Fibroblast of peridontal ligament (primary cell): Measurements from ENCODE around the gene PRKCG.
"Not testable (repeated sequence)": the region's sequence is repeated elsewhere in the genome, so short reads cannot be mapped to it uniquely, and the experiment has no call there.

ENCODE experiments used
- DNase-seq: peaks from one replicate; pipeline ENCODE4 v3.0.0-alpha.2; 2010; ENCODE audit errors: extremely low read depth

PRKCG gene

GRCh38 chr19:53881482-53882390 lies at the start of gene PRKCG:
TSS of gene PRKCG (plus strand) at chr19:53882197. CDS start at chr19:53882495, 298 bp downstream.
- no peak for DNase-seq

- DNase-seq = not testable (repeated sequence)
Measured at GRCh38 chr19:53832861-53833260, 49.1 kb upstream of the PRKCG start.

GRCh38 chr19:53838446-53838845 lies 43.6 kb upstream of the PRKCG start:
- DNase-seq = not testable (repeated sequence)

GRCh38 chr19:53840241-53840640 lies 41.8 kb upstream of the PRKCG start:
- DNase-seq = not testable (repeated sequence)

DNA sequence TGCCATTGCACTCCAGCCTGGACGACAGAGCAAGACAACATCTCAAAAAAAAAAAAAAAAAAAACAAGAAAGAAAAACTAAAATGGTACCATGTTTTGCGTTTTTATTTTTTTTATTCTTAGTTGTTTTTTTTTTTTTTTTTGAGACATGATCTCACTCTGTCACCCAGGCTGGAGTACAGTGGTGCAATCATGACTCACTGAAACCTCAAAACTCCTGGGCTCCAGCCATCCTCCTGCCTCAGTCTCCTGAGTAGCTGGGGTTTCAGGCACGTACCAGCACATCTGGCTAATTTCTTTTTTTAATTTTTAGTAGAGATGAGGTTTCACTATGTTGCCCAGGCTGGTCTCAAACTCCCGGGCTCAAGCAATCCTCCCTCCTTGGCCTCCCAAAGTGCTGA lies 41.1 kb upstream of the PRKCG start:
- DNase-seq = peak; percentile 92

- no peak for DNase-seq
Measured at GRCh38 chr19:53844849-53845246, 37.1 kb upstream of the PRKCG start.

GRCh38 chr19:53847555-53847954 lies 34.4 kb upstream of the PRKCG start:
- no peak for DNase-seq

- DNase-seq = peak; percentile 82
Measured at GRCh38 chr19:53849237-53849676, 32.7 kb upstream of the PRKCG start.

- DNase-seq = no peak
Measured at GRCh38 chr19:53853707-53854106, 28.3 kb upstream of the PRKCG start.

GRCh38 chr19:53864308-53864836 lies 17.6 kb upstream of the PRKCG start:
- no peak for DNase-seq

DNA sequence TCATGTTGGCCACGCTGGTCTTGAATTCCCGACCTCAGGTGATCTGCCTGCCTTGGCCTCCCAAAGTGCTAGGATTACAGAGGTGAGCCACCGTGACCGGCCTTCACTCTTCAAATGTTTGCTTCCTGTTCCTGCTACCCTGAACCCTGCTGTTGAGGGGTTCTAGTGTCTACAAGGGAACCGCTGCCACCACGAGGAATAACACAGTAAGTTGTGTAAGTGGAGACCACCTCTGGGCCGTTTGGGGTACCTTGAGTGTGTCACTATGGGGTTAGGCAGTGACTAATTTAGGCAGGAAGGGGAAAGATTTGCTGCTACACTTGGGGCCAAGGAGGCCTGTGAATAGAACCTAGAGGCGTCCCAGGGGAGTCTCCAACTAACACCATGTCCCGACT lies 16.5 kb upstream of the PRKCG start:
- no peak for DNase-seq

- DNase-seq = peak; percentile 70
Measured at GRCh38 chr19:53865918-53866864, 15.8 kb upstream of the PRKCG start.

DNA sequence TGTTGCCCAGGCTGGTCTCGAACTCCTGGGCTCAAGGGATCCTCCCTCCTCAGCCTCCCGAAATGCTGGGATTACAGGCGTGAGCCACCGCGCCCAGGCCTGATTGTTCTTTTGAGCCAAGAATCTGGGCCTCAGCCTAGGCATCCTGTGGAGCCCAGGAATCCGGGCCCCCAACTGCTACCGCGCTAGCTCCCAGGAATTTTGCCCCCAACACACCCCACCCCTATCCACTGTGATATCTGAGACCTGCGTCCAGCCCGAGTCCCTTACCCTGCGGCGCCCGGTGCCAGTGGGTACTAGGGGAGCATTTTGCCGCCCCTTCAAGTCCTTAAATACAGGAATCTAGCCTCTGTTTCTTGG lies 15.2 kb upstream of the PRKCG start:
- DNase-seq = no peak

- DNase-seq = peak; percentile 98
Measured at GRCh38 chr19:53867225-53868090, 14.5 kb upstream of the PRKCG start, which contains the start of gene MYADM. TSS of gene MYADM (plus strand) at chr19:53867883. CDS start at chr19:53873530, 5,647 bp downstream.

- DNase-seq = peak; percentile 51
Measured at GRCh38 chr19:53868091-53868891, 13.7 kb upstream of the PRKCG start.

- DNase-seq = peak; percentile 81
Measured at GRCh38 chr19:53868892-53869804, 12.8 kb upstream of the PRKCG start.

- not testable (repeated sequence) for DNase-seq
Measured at GRCh38 chr19:53869805-53870484, 12.1 kb upstream of the PRKCG start.

DNA sequence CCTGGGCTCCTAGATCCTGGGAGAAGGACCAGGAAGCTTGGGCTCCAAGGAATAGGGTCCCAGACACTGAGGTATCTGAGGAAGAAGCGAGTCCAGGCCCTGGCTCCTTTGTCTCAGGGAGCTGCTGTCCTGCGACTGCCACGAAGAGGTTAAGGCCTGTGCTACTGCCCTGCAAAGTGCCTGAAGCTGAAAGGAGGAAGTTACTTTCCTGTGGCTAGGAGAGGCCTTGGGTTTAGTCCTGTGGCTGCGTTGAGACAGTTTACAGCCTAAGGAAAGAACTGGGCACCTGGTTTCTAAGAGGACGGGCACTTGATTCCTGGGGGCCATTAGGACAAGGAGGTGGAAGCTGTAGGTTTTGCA lies 11.5 kb upstream of the PRKCG start:
- DNase-seq = no peak

- DNase-seq = no peak
Measured at GRCh38 chr19:53871454-53871853, 10.5 kb upstream of the PRKCG start.
